Activated T-cell treated with anti-CD3 and anti-CD28 coated beads, Interleukin-2, amount 50 U/mL, for 72 hours (primary cell): ENCODE measurements around the gene GRM3. TPM values are rescaled to one million over a fixed set of nuclear protein-coding genes. Genes with fewer than 3 reads are reported as not detected.

Experiments used
- ATAC-seq, 2 donors: fragments of 150-1000 bp; cut with Tn5 transposase; replicated peaks in 1 of 2; 2 replicates each; pipeline ENCODE4 v1.10.0; 2021; ENCODE audit warnings: moderate library complexity in 2 of 2, mild to moderate bottlenecking in 1 of 2
- DNase-seq, 2 donors: peaks; one replicate each; pipeline ENCODE4 v3.0.0; 2021 to 2022; ENCODE audit warnings: mixed read lengths in 1 of 2
- H3K27ac Mint-ChIP-seq: one replicate; pipeline ENCODE4 v1.8.0; 2022; ENCODE audit warnings: mild to moderate bottlenecking, moderate library complexity, mixed read lengths
- H3K27me3 Mint-ChIP-seq: one replicate; pipeline ENCODE4 v1.8.0; 2022; ENCODE audit warnings: low read depth, mixed read lengths
- H3K36me3 Mint-ChIP-seq, 2 donors: one replicate each; pipeline ENCODE4 v1.8.0; 2022; ENCODE audit warnings: mixed read lengths in 2 of 2, mild to moderate bottlenecking in 1 of 2; ENCODE audit not compliant: insufficient read depth in 2 of 2
- H3K4me1 Mint-ChIP-seq: one replicate; pipeline ENCODE4 v1.8.0; 2022; ENCODE audit warnings: low read depth, mixed read lengths
- H3K4me3 Mint-ChIP-seq, 2 donors: one replicate each; pipeline ENCODE4 v1.8.0; 2022; ENCODE audit warnings: mild to moderate bottlenecking in 2 of 2, mixed read lengths in 2 of 2, moderate library complexity in 2 of 2
- H3K9me3 Mint-ChIP-seq, 2 donors: one replicate each; pipeline ENCODE4 v1.8.0; 2022; ENCODE audit warnings: mixed read lengths in 2 of 2
- total RNA-seq, 2 donors: library from RNA; stranded (reverse); gene quantifications; one replicate each; pipeline ENCODE4 v1.2.3, GENCODE V29; 2022

Gene GRM3
- total RNA-seq, 2 donors from 2014 or later: not detected

DNA sequence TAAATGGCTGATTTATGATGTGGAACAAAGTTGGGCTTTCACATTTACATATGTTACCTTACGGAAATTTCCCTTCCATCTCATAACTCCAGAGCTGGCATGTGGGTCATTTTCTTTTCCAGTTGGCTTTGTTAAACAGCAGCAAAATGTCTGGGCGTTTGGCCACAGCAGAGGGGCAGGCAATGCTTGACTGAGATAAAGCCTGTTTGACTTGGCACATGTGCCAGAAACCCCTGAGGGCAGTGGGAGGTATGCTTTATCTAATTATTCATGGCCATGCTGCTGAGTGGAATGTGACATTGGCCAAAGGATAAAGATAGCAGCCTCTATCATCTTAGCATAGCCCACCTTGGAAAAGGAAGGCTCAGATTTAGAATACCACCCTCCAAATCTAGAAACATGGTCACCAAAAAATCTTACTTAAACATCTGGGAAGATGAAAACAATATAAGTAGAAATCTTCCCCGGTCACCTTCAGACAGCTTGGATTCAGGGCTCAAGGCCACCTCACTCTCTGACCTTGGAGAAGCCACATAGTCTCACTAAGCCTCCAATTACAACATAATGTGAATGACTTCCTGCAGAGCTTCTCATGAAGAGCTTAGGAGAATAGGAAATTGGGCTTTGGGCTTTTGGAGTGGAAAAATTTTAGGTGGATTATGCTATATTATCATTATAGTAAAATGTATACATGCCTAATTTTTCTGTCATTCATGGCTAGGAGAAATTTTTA, 101.5 kb downstream of the GRM3 start:
- H3K36me3 Mint-ChIP-seq: no peaks in the 10 kb centered on the region
- no peak for ATAC-seq
- H3K9me3 Mint-ChIP-seq: no peaks in the 10 kb centered on the region
- H3K27ac Mint-ChIP-seq: no peak overlapping the region
- H3K27me3 Mint-ChIP-seq: no peaks in the 10 kb centered on the region
- H3K4me1 Mint-ChIP-seq: no peaks in the 10 kb centered on the region
- no peak overlapping the region for H3K4me3 Mint-ChIP-seq
- DNase-seq: no peak

DNA sequence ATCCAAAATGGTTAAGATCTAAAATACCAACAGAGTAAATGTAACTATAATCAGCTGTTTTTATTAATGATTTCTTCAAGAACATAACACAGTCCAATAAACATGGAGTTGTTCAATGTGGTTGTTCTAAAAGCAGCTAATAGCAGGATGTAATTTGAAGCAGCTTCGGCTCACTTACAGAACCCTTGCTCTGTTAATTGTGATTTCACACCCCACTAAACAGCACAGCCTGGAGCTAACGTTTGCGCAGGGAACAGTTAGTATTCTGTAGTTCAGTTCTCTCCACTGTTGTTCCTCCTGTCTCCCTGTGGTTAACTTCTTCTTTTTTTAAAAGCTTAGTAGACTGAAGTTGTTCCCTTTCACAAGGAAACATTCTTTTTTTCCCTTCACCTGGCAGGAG, 104.0 kb downstream of the GRM3 start:
- no peak for DNase-seq
- H3K4me3 Mint-ChIP-seq: no peak overlapping the region
- H3K4me1 Mint-ChIP-seq: no peaks in the 10 kb centered on the region
- H3K27ac Mint-ChIP-seq: no peak overlapping the region
- H3K36me3 Mint-ChIP-seq: no peaks in the 10 kb centered on the region
- H3K9me3 Mint-ChIP-seq: no peaks in the 10 kb centered on the region
- no peak for ATAC-seq
- H3K27me3 Mint-ChIP-seq: no peaks in the 10 kb centered on the region

- Mint-ChIP-seq H3K4me3 (no peak overlapping the region), H3K27ac (no peak overlapping the region), H3K36me3 (no peaks in the 10 kb centered on the region), H3K9me3 (no peaks in the 10 kb centered on the region), H3K4me1 (no peaks in the 10 kb centered on the region), H3K27me3 (no peaks in the 10 kb centered on the region)
- ATAC-seq (no peak), DNase-seq (no peak)
Observed at GRCh38 chr7:86748201-86748600, 104.5 kb downstream of the GRM3 start.

DNA sequence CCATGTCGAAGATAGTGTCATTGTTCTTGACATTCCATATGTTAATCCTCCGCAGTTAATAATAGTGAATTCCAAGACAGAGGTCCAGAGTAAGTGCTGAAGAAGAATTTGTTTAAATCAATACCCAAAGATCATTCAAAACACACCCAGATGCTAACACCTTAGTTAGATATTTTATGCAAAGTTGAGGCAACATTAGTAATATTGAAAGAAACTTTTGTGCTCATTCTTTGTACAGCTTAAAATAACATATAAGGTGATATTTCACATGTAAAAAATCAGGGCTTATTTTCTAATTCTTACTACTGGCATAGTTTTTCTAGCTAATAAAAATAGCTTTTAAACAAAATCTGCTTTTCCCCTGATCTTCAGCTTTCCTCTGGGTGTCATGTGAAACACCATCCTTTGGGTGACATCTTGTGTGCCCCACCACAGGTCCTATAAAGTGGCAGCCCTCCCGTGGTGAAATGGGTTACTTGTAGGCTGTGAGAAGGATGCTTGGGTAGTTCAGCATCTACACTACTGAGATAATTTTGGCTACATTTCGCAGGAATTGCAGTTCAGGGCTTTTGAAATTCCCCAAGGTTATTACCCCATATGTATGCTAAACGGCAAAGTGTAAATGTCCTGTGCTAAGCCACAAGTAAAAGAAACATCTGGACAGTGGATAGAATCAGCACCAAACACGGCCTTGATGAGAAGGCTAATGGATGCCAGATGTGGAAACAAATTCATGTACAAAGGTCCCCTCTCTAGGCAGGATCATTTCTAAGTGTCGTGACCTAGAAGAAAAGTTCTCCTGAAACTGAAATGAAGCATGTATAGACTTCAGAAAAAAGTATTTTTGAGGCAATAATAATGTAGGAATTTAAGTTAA, 105.4 kb downstream of the GRM3 start:
- DNase-seq: no peak
- Mint-ChIP-seq H3K4me3 (no peak overlapping the region), H3K9me3 (no peaks in the 10 kb centered on the region), H3K27me3 (no peaks in the 10 kb centered on the region), H3K4me1 (no peaks in the 10 kb centered on the region), H3K27ac (no peak overlapping the region), H3K36me3 (no peaks in the 10 kb centered on the region)
- ATAC-seq: no peak

DNA sequence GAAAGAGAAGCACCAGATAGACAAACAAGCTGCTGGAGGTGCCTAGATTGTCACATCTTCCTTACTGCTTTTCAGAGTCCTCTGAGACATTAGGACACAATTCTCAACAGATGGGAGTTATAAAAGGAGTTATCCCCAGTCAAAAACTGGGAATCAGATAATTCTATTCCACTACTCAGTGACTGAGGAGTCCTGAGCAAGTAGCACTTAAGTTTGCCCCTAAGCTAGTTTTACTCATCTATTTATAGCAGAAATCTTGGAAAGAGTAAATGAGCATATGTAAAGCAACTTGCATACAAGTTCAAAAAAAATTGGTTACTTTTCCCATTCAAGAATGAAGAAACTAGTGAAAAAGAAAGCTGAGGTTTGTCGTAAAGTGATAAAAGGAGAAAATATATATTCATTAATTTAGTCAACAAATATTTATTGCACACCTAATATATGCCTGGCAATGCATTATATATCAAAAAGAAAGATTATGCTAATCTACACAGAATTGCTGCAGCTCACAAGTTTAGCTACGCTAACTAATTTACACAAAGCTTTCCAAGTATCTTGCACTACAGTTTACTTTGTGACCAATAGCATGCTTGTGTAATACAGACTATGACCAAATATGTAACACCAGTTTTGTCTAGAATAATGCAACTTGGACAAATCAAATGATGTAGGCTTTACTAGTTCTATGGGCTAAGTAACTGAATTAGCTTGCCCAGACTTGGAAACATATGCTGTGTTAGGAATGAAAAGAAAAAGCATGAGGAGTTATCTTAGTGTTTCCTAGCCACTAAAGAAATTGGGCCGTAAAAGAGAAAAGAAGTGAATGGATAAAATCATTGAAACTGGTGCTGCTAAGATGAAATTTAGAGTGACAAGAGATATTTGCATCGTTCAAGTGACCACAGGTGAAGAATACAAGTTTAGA, 106.3 kb downstream of the GRM3 start:
- no peak overlapping the region for H3K4me3 Mint-ChIP-seq
- H3K36me3 Mint-ChIP-seq: no peaks in the 10 kb centered on the region
- DNase-seq (no peak), ATAC-seq (no peak)
- no peak overlapping the region for H3K27ac Mint-ChIP-seq
- no peaks in the 10 kb centered on the region for H3K9me3 Mint-ChIP-seq
- no peaks in the 10 kb centered on the region for H3K27me3 Mint-ChIP-seq
- no peaks in the 10 kb centered on the region for H3K4me1 Mint-ChIP-seq

GRCh38 chr7:86760236-86760635, 116.5 kb downstream of the GRM3 start:
- no peak overlapping the region for H3K27ac Mint-ChIP-seq
- H3K27me3 Mint-ChIP-seq: peaks cover 6% of the 10 kb centered on the region
- ATAC-seq (no peak), DNase-seq (no peak)
- no peaks in the 10 kb centered on the region for H3K9me3 Mint-ChIP-seq
- no peak overlapping the region for H3K4me3 Mint-ChIP-seq
- no peaks in the 10 kb centered on the region for H3K4me1 Mint-ChIP-seq
- no peaks in the 10 kb centered on the region for H3K36me3 Mint-ChIP-seq

- Mint-ChIP-seq H3K36me3 (no peaks in the 10 kb centered on the region), H3K27ac (no peak overlapping the region), H3K4me1 (no peaks in the 10 kb centered on the region), H3K27me3 (peaks cover 6% of the 10 kb centered on the region), H3K4me3 (no peak overlapping the region), H3K9me3 (no peaks in the 10 kb centered on the region)
- ATAC-seq (no peak), DNase-seq (no peak)
Observed at GRCh38 chr7:86762129-86762528, 118.4 kb downstream of the GRM3 start.

GRCh38 chr7:86765931-86766330, 122.2 kb downstream of the GRM3 start:
- DNase-seq: no peak
- no peaks in the 10 kb centered on the region for H3K9me3 Mint-ChIP-seq
- ATAC-seq: no peak
- H3K36me3 Mint-ChIP-seq: no peaks in the 10 kb centered on the region
- no peaks in the 10 kb centered on the region for H3K27me3 Mint-ChIP-seq
- H3K4me3 Mint-ChIP-seq: no peak overlapping the region
- no peaks in the 10 kb centered on the region for H3K4me1 Mint-ChIP-seq
- H3K27ac Mint-ChIP-seq: no peak overlapping the region

GRCh38 chr7:86768394-86768793, 124.7 kb downstream of the GRM3 start:
- Mint-ChIP-seq H3K9me3 (no peaks in the 10 kb centered on the region), H3K27me3 (no peaks in the 10 kb centered on the region), H3K4me3 (no peak overlapping the region), H3K36me3 (no peaks in the 10 kb centered on the region), H3K27ac (no peak overlapping the region), H3K4me1 (no peaks in the 10 kb centered on the region)
- ATAC-seq (no peak), DNase-seq (no peak)

DNA sequence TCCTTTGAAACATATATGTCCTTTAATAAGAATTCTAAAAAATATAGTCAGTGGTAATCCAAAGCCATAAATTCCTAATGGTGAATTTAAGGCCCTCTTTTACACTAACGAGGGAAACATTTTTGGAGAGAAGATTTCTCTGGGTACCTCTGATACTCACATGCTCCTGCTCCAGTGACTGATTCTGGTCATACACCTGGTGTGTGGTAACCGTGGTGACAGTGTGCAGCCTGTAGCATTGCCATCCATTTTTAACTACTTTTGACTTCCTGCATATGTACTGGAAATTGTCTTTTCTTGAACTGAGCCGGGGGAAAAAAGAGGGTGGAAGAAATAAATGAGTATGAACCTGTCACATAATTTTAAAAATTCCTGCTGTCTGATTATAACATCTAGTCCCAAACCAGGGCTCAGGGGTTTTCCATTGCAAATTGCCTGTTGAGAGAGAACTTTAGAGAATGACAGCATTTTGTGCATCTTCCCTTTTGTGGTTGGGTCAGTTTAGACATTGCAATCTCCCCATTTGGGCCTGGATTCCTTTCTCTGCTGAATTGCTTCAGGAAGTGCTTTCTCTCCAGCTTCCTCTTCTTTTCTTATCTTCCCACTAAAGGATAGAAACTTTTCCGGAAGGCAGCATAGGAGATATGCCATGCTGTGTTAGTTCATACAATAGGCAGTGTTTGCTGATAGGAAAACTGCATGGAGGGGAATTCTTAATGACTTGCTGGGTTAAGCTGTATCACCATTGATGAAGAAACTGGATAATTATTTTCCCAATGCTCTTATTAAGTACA, 125.5 kb downstream of the GRM3 start:
- DNase-seq (no peak), ATAC-seq (no peak)
- Mint-ChIP-seq H3K4me3 (no peak overlapping the region), H3K4me1 (no peaks in the 10 kb centered on the region), H3K27ac (no peak overlapping the region), H3K36me3 (no peaks in the 10 kb centered on the region), H3K27me3 (no peaks in the 10 kb centered on the region), H3K9me3 (no peaks in the 10 kb centered on the region)

- H3K27ac Mint-ChIP-seq: no peak overlapping the region
- H3K36me3 Mint-ChIP-seq: no peaks in the 10 kb centered on the region
- DNase-seq (no peak), ATAC-seq (no peak)
- no peaks in the 10 kb centered on the region for H3K9me3 Mint-ChIP-seq
- no peak overlapping the region for H3K4me3 Mint-ChIP-seq
- H3K4me1 Mint-ChIP-seq: no peaks in the 10 kb centered on the region
- no peaks in the 10 kb centered on the region for H3K27me3 Mint-ChIP-seq
Observed at GRCh38 chr7:86773309-86773708, 129.6 kb downstream of the GRM3 start.

GRCh38 chr7:86775203-86775602, 131.5 kb downstream of the GRM3 start:
- peaks cover 0 to 1% of the 10 kb centered on the region in 2 donors for H3K9me3 Mint-ChIP-seq
- no peaks in the 10 kb centered on the region for H3K27me3 Mint-ChIP-seq
- H3K27ac Mint-ChIP-seq: no peak overlapping the region
- H3K36me3 Mint-ChIP-seq: no peaks in the 10 kb centered on the region
- ATAC-seq (no peak), DNase-seq (no peak)
- no peaks in the 10 kb centered on the region for H3K4me1 Mint-ChIP-seq
- H3K4me3 Mint-ChIP-seq: no peak overlapping the region
